Measurements from ENCODE around the gene GCKR. TPM values are rescaled to one million over a fixed set of nuclear protein-coding genes. Genes with fewer than 3 reads are reported as not detected.

The GCKR gene
- total and polyA plus RNA-seq, 2 of the 13 experiments (the other 11 are each of a cell fraction or from before 2014, with no cell fraction given) = 15.2 to 48.3 TPM

DNA sequence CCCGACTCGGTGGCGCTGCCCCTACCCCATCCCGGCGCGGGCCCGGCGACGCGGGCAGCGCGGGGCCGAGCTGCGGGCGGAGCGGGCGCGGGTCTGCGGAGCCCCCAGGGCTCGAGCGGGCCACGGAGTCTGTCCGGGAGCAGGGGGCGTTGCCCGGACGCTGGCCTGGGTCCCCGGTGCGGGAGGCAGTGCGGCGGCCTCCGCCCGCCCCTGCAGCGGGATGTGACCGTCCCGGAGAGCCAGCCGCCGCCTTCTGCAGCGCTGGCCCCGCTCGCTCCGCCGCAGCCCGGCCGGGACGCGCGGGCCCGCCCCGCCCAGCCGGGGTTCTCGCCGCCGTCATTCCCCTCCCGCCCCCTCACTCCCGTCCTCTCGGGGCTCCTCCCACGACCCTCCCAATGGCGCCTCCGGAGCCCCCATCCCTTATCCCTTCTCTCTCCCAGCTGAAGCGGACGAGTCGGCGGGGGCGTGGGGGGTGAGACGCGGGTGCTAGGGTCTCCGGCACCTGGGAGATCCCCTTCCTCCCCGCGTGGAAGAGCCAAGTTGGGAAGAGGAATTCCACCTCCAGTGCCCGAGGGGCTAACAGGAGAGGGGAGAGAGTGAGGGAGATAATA, 1.6 kb upstream of the GCKR start, which contains the start of gene FNDC4:
Gene FNDC4 (minus strand): TSS at position 257 of the 611 bp plus-strand sequence. CDS start 521 bp downstream, outside the sequence.
- Histone ChIP-seq H3K27me3 (ENCODE audit: control insufficient read depth in 1 of 2, insufficient read depth in 2 of 2, low read length in 2 of 2) (no peaks in the 10 kb centered on the region), H3K27ac (ENCODE audit: extremely low read length, insufficient read depth, low read length) (peak within 1 kb of the TSS; percentile 86), H4K20me1 (ENCODE audit: insufficient read depth, low read length) (no peaks in the 10 kb centered on the region), H3K4me3 (replicated peaks in 1 of 3; ENCODE audit: insufficient read depth in 1 of 3, low read depth in 2 of 3, low read length in 3 of 3) (peak within 1 kb of the TSS; percentile 81 to 85 (median 83)), H3K4me1 (ENCODE audit: insufficient read depth, low read length) (peaks cover 64% of the 10 kb centered on the region), H3K79me2 (ENCODE audit: insufficient read depth, low read length) (no peaks in the 10 kb centered on the region), H3K36me3 (replicated peaks in 1 of 2; ENCODE audit: control insufficient read depth in 1 of 2, insufficient read depth in 2 of 2, low read length in 2 of 2) (no peaks in the 10 kb centered on the region), H3K9ac (ENCODE audit: insufficient read depth, low read depth, low read length) (peak within 1 kb of the TSS; percentile 74), H2AFZ (ENCODE audit: low read length) (peak within 1 kb of the TSS; percentile 0), H3K4me2 (ENCODE audit: low read depth, low read length) (peak within 1 kb of the TSS; percentile 95), H3K9me3 (ENCODE audit: low read length) (no peaks in the 10 kb centered on the region)
- in situ Hi-C loops (cut with HindIII; ENCODE audit: extremely low pct_ligation_motif_present, low pct_unique_long_range_greater_than_20kb) (no loop called here), intact Hi-C loops (cut with micrococcal nuclease; ENCODE audit: unreplicated experiment) (loop anchor here (5.0 kb wide), 1 partner anchor 87 kb away; the partner anchor contains the start of gene ZNF512)
- WGBS (ENCODE audit: low lambda C conversion rate) = 2% methylated on average over 16 of the region's 70 CpGs
- POLR2A ChIA-PET = interaction anchor here (1.2 to 2.0 kb wide), 6 partner anchors 74 to 169 kb away, joined by 3 to 9 read pairs (median 5); partner anchors contain the start of genes PPM1G, SLC4A1AP, SUPT7L and ZNF512
- FAIRE-seq = no peak
- peak; percentile 26 for ATAC-seq
- CTCF ChIA-PET (ENCODE audit: low intra/inter-chr PET ratio, low total read pairs) = no interaction called here
- no peak for DNase-seq (ENCODE audit: low spot score)
- BruUV-seq (replicated peaks) = no TSS peak
- TF ChIP-seq, protein P1, sequence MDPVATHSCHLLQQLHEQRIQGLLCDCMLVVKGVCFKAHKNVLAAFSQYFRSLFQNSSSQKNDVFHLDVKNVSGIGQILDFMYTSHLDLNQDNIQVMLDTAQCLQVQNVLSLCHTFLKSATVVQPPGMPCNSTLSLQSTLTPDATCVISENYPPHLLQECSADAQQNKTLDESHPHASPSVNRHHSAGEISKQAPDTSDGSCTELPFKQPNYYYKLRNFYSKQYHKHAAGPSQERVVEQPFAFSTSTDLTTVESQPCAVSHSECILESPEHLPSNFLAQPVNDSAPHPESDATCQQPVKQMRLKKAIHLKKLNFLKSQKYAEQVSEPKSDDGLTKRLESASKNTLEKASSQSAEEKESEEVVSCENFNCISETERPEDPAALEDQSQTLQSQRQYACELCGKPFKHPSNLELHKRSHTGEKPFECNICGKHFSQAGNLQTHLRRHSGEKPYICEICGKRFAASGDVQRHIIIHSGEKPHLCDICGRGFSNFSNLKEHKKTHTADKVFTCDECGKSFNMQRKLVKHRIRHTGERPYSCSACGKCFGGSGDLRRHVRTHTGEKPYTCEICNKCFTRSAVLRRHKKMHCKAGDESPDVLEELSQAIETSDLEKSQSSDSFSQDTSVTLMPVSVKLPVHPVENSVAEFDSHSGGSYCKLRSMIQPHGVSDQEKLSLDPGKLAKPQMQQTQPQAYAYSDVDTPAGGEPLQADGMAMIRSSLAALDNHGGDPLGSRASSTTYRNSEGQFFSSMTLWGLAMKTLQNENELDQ (CRISPR knock-in tag; IDR thresholded peaks at IDR 0.05; ENCODE audit: borderline replicate concordance) = no peak
- TF ChIP-seq, protein P2, sequence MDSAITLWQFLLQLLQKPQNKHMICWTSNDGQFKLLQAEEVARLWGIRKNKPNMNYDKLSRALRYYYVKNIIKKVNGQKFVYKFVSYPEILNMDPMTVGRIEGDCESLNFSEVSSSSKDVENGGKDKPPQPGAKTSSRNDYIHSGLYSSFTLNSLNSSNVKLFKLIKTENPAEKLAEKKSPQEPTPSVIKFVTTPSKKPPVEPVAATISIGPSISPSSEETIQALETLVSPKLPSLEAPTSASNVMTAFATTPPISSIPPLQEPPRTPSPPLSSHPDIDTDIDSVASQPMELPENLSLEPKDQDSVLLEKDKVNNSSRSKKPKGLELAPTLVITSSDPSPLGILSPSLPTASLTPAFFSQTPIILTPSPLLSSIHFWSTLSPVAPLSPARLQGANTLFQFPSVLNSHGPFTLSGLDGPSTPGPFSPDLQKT (CRISPR knock-in tag; IDR thresholded peaks at IDR 0.05; ENCODE audit: borderline replicate concordance) = no peak
- TF ChIP-seq ZC3H13 (CRISPR knock-in tag; IDR thresholded peaks at IDR 0.05) (no peak), ADNP (CRISPR knock-in tag; IDR thresholded peaks at IDR 0.05) (no peak), MXI1 (IDR thresholded peaks at IDR 0.05; ENCODE audit: borderline replicate concordance, low read depth, low read length) (peak; percentile 27; the same call in 1 of the 3 replicates), ZMYM4 (CRISPR knock-in tag; IDR thresholded peaks at IDR 0.05) (peak; percentile 16; the same call in 1 of the 2 replicates), CHCHD3 (CRISPR knock-in tag; IDR thresholded peaks at IDR 0.05) (0 out of 2 replicates have a peak, but pooled peaks have one; percentile 5), NONO (IDR thresholded peaks at IDR 0.05) (no peak), NONO (CRISPR knock-in tag; conservative IDR thresholded peaks at IDR 0.05) (0 out of 2 replicates have a peak, but pooled peaks have one; percentile 25), ZNF589 (CRISPR knock-in tag; conservative IDR thresholded peaks at IDR 0.05) (no peak)
- TF ChIP-seq, protein P3, sequence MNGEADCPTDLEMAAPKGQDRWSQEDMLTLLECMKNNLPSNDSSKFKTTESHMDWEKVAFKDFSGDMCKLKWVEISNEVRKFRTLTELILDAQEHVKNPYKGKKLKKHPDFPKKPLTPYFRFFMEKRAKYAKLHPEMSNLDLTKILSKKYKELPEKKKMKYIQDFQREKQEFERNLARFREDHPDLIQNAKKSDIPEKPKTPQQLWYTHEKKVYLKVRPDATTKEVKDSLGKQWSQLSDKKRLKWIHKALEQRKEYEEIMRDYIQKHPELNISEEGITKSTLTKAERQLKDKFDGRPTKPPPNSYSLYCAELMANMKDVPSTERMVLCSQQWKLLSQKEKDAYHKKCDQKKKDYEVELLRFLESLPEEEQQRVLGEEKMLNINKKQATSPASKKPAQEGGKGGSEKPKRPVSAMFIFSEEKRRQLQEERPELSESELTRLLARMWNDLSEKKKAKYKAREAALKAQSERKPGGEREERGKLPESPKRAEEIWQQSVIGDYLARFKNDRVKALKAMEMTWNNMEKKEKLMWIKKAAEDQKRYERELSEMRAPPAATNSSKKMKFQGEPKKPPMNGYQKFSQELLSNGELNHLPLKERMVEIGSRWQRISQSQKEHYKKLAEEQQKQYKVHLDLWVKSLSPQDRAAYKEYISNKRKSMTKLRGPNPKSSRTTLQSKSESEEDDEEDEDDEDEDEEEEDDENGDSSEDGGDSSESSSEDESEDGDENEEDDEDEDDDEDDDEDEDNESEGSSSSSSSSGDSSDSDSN (CRISPR knock-in tag; IDR thresholded peaks at IDR 0.05) = peak; percentile 59; the same call in 1 of the 2 replicates
- TF ChIP-seq, protein P4, sequence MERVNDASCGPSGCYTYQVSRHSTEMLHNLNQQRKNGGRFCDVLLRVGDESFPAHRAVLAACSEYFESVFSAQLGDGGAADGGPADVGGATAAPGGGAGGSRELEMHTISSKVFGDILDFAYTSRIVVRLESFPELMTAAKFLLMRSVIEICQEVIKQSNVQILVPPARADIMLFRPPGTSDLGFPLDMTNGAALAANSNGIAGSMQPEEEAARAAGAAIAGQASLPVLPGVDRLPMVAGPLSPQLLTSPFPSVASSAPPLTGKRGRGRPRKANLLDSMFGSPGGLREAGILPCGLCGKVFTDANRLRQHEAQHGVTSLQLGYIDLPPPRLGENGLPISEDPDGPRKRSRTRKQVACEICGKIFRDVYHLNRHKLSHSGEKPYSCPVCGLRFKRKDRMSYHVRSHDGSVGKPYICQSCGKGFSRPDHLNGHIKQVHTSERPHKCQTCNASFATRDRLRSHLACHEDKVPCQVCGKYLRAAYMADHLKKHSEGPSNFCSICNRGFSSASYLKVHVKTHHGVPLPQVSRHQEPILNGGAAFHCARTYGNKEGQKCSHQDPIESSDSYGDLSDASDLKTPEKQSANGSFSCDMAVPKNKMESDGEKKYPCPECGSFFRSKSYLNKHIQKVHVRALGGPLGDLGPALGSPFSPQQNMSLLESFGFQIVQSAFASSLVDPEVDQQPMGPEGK (CRISPR knock-in tag; IDR thresholded peaks at IDR 0.05) = peak; percentile 64; the same call in 1 of the 2 replicates
- TF ChIP-seq, protein P5, sequence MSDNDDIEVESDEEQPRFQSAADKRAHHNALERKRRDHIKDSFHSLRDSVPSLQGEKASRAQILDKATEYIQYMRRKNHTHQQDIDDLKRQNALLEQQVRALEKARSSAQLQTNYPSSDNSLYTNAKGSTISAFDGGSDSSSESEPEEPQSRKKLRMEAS (IDR thresholded peaks at IDR 0.05) = peak; percentile 40; the same call in 1 of the 2 replicates

Data from HepG2 (cell line).